ENCODE data around the gene SMKR1. TPM values are rescaled to one million over a fixed set of nuclear protein-coding genes. Genes with fewer than 3 reads are reported as not detected.
"Not testable (repeated sequence)": the region's sequence is repeated elsewhere in the genome, so short reads cannot be mapped to it uniquely, and the experiment has no call there.

Gene SMKR1
- total RNA-seq, 1 experiment from 2014 or later: 8.9 TPM

- H3K9me3 ChIP-seq (ENCODE audit: control insufficient read depth in 1 of 2, insufficient read depth in 1 of 2, low read depth in 1 of 2, low read length in 2 of 2); H2AFZ ChIP-seq (ENCODE audit: low read depth, low read length, poor library complexity, severe bottlenecking); H4K20me1 ChIP-seq (ENCODE audit: insufficient read depth); DNase-seq (ENCODE audit: low read depth, low spot score); CTCF ChIA-PET; H3K36me3 ChIP-seq (ENCODE audit: control insufficient read depth in 1 of 2, insufficient read depth in 2 of 2, low read length in 2 of 2); H3K27ac ChIP-seq (ENCODE audit: low read depth, low read length); ATAC-seq; H3K4me2 ChIP-seq (ENCODE audit: low read length); H3K9me2 ChIP-seq (ENCODE audit: insufficient read depth); POLR2A ChIA-PET; H3K4me1 ChIP-seq (ENCODE audit: control insufficient read depth in 1 of 2, insufficient read depth in 2 of 2, low read length in 2 of 2); H3K27me3 ChIP-seq (ENCODE audit: insufficient read depth, low read length); H3K79me2 ChIP-seq (ENCODE audit: insufficient read depth, low read length); RAD21 ChIA-PET (ENCODE audit: low non-redundant PET in 1 of 2, low total read pairs in 2 of 2, uncharacterized antibody in 2 of 2, unreplicated experiment in 2 of 2); BruUV-seq (replicated peaks); H3K4me3 ChIP-seq (replicated peaks in 1 of 2; ENCODE audit: low read depth in 1 of 2, low read length in 2 of 2); H3K9ac ChIP-seq (ENCODE audit: low read length): not testable (repeated sequence)
- intact Hi-C loops (cut with micrococcal nuclease): loop anchor here (10.0 kb wide), 1 partner anchor 538 kb away; no protein-coding TSS in a partner anchor
These were observed 25.9 kb upstream of the SMKR1 start for GRCh38 chr7:129476398-129476797.

- no peaks in the 10 kb centered on the region for H3K9me2 ChIP-seq (ENCODE audit: insufficient read depth)
- no TSS peak for BruUV-seq (replicated peaks)
- intact Hi-C loops (cut with micrococcal nuclease): loop anchor here (10.0 kb wide), 1 partner anchor 535 kb away; no protein-coding TSS in a partner anchor
- no peak overlapping the region for H3K9ac ChIP-seq (ENCODE audit: low read length)
- no peaks in the 10 kb centered on the region for H3K27me3 ChIP-seq (ENCODE audit: insufficient read depth, low read length)
- no peaks in the 10 kb centered on the region for H4K20me1 ChIP-seq (ENCODE audit: insufficient read depth)
- ChIA-PET CTCF (no interaction called here), POLR2A (no interaction called here), RAD21 (ENCODE audit: low non-redundant PET in 1 of 2, low total read pairs in 2 of 2, uncharacterized antibody in 2 of 2, unreplicated experiment in 2 of 2) (no interaction called here)
- H3K4me3 ChIP-seq (replicated peaks in 1 of 2; ENCODE audit: low read depth in 1 of 2, low read length in 2 of 2): no peak overlapping the region
- no peaks in the 10 kb centered on the region for H3K9me3 ChIP-seq (ENCODE audit: control insufficient read depth in 1 of 2, insufficient read depth in 1 of 2, low read depth in 1 of 2, low read length in 2 of 2)
- no peak overlapping the region for H3K4me2 ChIP-seq (ENCODE audit: low read length)
- DNase-seq (ENCODE audit: low read depth, low spot score): no peak
- no peak for ATAC-seq
- no peak overlapping the region for H3K27ac ChIP-seq (ENCODE audit: low read depth, low read length)
- H3K4me1 ChIP-seq (ENCODE audit: control insufficient read depth in 1 of 2, insufficient read depth in 2 of 2, low read length in 2 of 2): no peaks in the 10 kb centered on the region
- H2AFZ ChIP-seq (ENCODE audit: low read depth, low read length, poor library complexity, severe bottlenecking): no peak overlapping the region
- no peaks in the 10 kb centered on the region for H3K79me2 ChIP-seq (ENCODE audit: insufficient read depth, low read length)
- TF ChIP-seq REST (IDR thresholded peaks at IDR 0.05; ENCODE audit: low read depth) (no peak), ZBTB33 (IDR thresholded peaks at IDR 0.05; ENCODE audit: extremely low read depth, insufficient replicate concordance, low read length) (no peak), ELF1 (IDR thresholded peaks at IDR 0.05; ENCODE audit: borderline replicate concordance, low read depth) (no peak), EZH2phosphoT487 (IDR thresholded peaks at IDR 0.05; ENCODE audit: borderline replicate concordance) (no peak), SIN3A (IDR thresholded peaks at IDR 0.05; ENCODE audit: low read depth) (no peak), YY1 (IDR thresholded peaks at IDR 0.05; ENCODE audit: extremely low read depth, insufficient replicate concordance, low read depth, low read length) (no peak), CEBPB (IDR thresholded peaks at IDR 0.05; ENCODE audit: low read depth) (no peak), EZH2 (IDR thresholded peaks at IDR 0.05) (no peak), SRF (IDR thresholded peaks at IDR 0.05; ENCODE audit: low read depth) (no peak), RAD21 (IDR thresholded peaks at IDR 0.05; ENCODE audit: low read depth) (no peak)
- no peaks in the 10 kb centered on the region for H3K36me3 ChIP-seq (ENCODE audit: control insufficient read depth in 1 of 2, insufficient read depth in 2 of 2, low read length in 2 of 2)
These were observed 22.5 kb upstream of the SMKR1 start for GRCh38 chr7:129479831-129480230.

Measured in HCT116 (cell line).